Measurements from ENCODE around the gene PRSS1.
"Not testable (repeated sequence)": the region's sequence is repeated elsewhere in the genome, so short reads cannot be mapped to it uniquely, and the experiment has no call there.

PRSS1 gene

GRCh38 chr7:142746264-142746663 lies 3.0 kb upstream of the PRSS1 start:
- no peak for DNase-seq (ENCODE audit: low spot score)

GRCh38 chr7:142748410-142748809 lies 862 bp upstream of the PRSS1 start:
- not testable (repeated sequence) for DNase-seq (ENCODE audit: low spot score)

- DNase-seq (ENCODE audit: low spot score) = no peak
These were observed 1.2 kb downstream of the PRSS1 start for GRCh38 chr7:142750321-142750938.

- not testable (repeated sequence) for DNase-seq (ENCODE audit: low spot score)
These were observed 2.4 kb downstream of the PRSS1 start for GRCh38 chr7:142751526-142752175.

- DNase-seq (ENCODE audit: low spot score) = no peak
These were observed 3.3 kb downstream of the PRSS1 start for GRCh38 chr7:142752376-142753225.

- no peak for DNase-seq (ENCODE audit: low spot score)
These were observed 4.1 kb downstream of the PRSS1 start for GRCh38 chr7:142753366-142753765.

GRCh38 chr7:142753925-142754491 lies 4.7 kb downstream of the PRSS1 start:
- not testable (repeated sequence) for DNase-seq (ENCODE audit: low spot score)

GRCh38 chr7:142754681-142755575 lies 5.7 kb downstream of the PRSS1 start:
- no peak for DNase-seq (ENCODE audit: low spot score)

GRCh38 chr7:142758312-142758711 lies 9.0 kb downstream of the PRSS1 start:
- not testable (repeated sequence) for DNase-seq (ENCODE audit: low spot score)

- no peak for DNase-seq (ENCODE audit: low spot score)
These were observed 10.2 kb downstream of the PRSS1 start for GRCh38 chr7:142759433-142759832.

GRCh38 chr7:142760071-142760642 lies 10.9 kb downstream of the PRSS1 start:
- DNase-seq (ENCODE audit: low spot score) = no peak

- DNase-seq (ENCODE audit: low spot score) = not testable (repeated sequence)
These were observed 12.3 kb downstream of the PRSS1 start for GRCh38 chr7:142761606-142762005.

- no peak for DNase-seq (ENCODE audit: low spot score)
These were observed 12.8 kb downstream of the PRSS1 start for GRCh38 chr7:142762104-142762503.

GRCh38 chr7:142767451-142767850 lies 18.2 kb downstream of the PRSS1 start:
- no peak for DNase-seq (ENCODE audit: low spot score)

- no peak for DNase-seq (ENCODE audit: low spot score)
These were observed 18.6 kb downstream of the PRSS1 start for GRCh38 chr7:142767861-142768260.

GRCh38 chr7:142768885-142769284 lies 19.6 kb downstream of the PRSS1 start:
- not testable (repeated sequence) for DNase-seq (ENCODE audit: low spot score)

GRCh38 chr7:142770661-142771352 lies 21.5 kb downstream of the PRSS1 start, which contains the start of gene PRSS2:
Gene PRSS2 (plus strand): TSS chr7:142770970. CDS start chr7:142770983, 13 bp downstream.
- no peak for DNase-seq (ENCODE audit: low spot score)

- no peak for DNase-seq (ENCODE audit: low spot score)
These were observed 22.1 kb downstream of the PRSS1 start for GRCh38 chr7:142771353-142771723.

GRCh38 chr7:142772051-142772450 lies 22.8 kb downstream of the PRSS1 start:
- DNase-seq (ENCODE audit: low spot score) = no peak

- DNase-seq (ENCODE audit: low spot score) = no peak
These were observed 23.4 kb downstream of the PRSS1 start for GRCh38 chr7:142772673-142773072.

Measured in AG08395 (cell line).